ENCODE measurements around the gene HS3ST6. TPM values are rescaled to one million over a fixed set of nuclear protein-coding genes. Genes with fewer than 3 reads are reported as not detected.
"Not testable (repeated sequence)": the region's sequence is repeated elsewhere in the genome, so short reads cannot be mapped to it uniquely, and the experiment has no call there.

The HS3ST6 gene
- polyA plus RNA-seq, 4 donors = 0.14 to 0.88 (median 0.32) TPM

GRCh38 chr16:1947369-1947670, 29.1 kb upstream of the HS3ST6 start:
- DNase-seq (ENCODE audit: low read depth in 4 of 4, low spot score in 3 of 4) = no peak

DNA sequence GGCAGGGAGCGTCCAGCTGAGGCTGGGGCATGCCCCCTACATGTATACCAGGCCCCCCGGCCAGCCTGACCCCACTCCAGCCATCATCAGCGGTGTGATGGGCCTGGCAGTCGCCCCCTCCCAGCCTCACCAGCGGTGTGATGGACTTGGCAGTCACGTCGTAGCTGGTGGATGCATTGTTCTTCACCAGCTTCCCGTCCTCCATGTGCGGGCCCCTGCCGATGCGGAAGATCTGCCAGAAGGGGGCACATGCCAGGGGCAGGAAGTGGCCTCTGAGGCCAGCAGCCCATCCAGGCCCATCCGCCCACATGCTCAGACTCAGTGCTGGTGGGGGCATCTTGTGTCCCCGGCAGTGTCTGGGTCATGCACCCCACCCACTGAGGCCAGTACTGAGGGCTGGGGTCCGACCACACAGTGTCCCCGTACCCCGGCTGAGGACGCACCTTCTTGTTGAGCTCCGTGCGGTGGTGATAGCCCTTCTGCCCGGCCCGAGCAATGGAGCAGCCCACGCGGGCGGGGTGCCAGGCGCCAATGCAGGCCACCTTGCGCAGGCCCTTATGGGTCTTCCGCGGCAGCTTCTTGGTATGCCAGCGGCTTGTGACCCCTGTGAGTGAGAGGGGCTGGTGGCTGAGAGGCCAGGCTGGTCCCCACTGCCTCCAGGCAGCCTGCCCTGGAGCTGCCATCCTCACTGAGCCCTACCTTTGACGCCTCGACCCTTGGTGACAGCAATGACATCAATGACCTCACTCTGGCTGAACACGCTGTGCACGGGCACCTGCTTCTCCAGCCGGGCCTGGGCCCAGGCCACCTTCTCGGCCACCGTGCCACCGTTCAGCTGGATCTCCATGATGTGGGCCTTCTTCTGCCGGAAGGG, 28.5 kb upstream of the HS3ST6 start:
- DNase-seq (ENCODE audit: low read depth in 4 of 4, low spot score in 3 of 4) = no peak

DNA sequence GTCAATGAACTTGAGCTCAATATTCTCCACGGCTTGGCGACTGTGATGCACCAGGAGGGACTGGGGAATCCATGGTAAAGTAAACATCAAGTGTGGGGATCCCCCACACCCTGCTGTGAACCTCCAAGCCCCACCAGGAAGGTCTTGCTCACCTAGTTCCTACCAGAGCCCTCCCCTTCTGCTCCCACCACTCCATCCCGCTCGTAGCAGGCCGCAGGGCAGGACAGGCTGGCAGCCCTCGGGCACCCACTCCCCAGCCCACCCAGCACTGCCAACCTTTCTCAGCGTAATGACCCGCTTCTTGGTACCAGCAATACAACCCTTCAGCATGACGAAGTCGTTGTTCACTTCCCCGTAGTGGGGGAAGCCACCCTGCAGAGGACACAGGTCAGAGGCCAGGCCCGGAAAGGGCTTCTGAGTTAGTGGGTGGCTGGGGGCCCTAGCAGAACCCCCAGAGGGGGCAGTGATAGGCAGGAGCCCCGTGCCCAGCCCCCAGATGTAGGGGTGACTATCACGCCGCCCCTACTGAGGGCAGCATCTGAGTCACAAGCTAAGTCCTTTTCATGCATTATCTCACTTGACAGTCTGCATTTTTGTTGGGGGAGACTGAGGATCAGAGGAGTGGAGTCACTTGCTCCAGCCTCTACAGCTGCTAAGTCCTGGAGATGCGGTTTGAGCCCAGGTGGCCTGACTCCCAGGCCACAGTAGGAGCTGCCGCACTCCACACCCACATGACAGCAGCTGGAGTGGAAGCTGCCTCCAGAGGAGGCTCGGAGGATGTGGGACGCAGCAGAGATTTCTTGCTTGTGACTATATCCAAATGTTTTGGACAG, 27.6 kb upstream of the HS3ST6 start:
- no peak for DNase-seq (ENCODE audit: low read depth in 4 of 4, low spot score in 3 of 4)

DNA sequence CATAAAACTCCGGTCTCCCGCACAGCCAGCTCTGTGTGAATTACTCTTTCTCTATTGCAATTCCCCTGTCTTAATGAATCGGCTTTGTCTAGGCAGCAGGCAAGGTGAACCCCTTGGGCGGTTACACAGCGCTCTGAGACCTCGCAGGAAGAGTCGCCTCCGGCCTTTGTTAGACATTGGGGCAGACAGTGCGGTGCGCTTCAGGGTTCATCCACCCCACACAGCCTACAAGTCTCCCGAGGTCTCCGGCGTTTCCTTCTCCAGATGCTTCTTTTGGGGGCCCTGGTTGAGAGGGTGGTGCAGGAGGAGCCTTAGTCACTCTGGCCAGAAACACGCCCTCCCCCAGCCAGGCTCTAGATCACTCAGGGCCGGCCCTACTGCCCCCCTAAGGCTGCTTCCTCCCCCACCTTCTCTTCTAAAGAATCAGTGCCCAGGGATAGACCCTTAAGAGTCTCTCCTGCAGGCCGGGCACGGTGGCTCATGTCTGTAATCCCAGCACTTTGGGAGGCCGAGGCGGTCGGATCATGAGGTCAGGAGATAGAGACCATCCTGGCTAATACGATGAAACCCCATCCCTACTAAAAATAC, 26.5 kb upstream of the HS3ST6 start:
- no peak for DNase-seq (ENCODE audit: low read depth in 4 of 4, low spot score in 3 of 4)

DNA sequence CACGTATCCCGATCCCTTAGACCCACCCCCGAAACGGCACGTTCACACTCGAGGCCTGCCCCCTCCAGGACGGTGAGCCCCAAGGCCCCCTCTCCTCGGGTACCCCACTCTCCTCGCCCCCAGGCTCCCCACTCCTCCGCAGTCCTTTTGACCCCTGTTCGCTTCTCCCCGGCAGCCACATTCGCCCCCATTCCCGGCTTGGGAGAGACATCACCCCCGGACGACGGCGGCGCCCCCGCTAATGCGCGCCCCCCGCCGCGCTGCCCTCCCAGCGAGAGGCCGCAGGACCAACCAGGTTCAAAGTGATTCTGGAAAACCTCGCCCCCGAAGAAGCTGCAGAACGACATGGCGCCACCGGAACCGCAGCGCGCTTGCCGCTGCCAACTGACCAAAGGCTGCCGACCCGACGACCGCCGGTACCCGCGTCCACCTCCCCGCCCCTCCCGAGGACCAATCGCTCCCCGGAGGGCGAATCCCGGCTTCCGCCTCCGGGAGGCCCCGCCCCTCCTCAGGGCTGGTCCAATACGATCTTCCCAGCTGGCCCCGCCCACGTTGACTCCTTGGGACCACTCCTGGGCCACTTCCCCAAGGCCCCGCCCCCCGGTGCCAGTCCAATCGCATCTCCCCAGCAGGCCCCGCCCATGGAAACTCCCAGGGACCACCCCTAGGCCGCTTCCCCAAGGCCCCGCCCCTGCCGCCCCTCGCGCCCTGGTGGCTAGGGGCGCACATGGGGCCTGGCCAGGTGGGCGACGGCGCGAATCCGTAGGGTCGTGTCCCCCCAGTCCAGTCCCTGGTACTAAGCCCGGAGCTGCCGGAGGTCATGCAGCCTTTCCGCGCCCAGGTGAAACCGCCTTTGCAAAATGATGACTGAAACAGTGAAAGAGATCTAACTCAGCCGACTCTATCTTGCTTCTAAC, 24.9 kb upstream of the HS3ST6 start, which contains the start of gene MSRB1:
TSS of gene MSRB1 (minus strand) at position 390 of the 917 bp plus-strand sequence. CDS start at position 347, 43 bp downstream.
- peak; percentile 96 to 99 (median 99) for DNase-seq (ENCODE audit: low read depth in 4 of 4, low spot score in 3 of 4)

- no peak for DNase-seq (ENCODE audit: low read depth in 4 of 4, low spot score in 3 of 4)
Observed at GRCh38 chr16:1942047-1942809, 24.0 kb upstream of the HS3ST6 start.

GRCh38 chr16:1941162-1942046, 23.2 kb upstream of the HS3ST6 start:
- DNase-seq (ENCODE audit: low read depth in 4 of 4, low spot score in 3 of 4) = no peak

DNA sequence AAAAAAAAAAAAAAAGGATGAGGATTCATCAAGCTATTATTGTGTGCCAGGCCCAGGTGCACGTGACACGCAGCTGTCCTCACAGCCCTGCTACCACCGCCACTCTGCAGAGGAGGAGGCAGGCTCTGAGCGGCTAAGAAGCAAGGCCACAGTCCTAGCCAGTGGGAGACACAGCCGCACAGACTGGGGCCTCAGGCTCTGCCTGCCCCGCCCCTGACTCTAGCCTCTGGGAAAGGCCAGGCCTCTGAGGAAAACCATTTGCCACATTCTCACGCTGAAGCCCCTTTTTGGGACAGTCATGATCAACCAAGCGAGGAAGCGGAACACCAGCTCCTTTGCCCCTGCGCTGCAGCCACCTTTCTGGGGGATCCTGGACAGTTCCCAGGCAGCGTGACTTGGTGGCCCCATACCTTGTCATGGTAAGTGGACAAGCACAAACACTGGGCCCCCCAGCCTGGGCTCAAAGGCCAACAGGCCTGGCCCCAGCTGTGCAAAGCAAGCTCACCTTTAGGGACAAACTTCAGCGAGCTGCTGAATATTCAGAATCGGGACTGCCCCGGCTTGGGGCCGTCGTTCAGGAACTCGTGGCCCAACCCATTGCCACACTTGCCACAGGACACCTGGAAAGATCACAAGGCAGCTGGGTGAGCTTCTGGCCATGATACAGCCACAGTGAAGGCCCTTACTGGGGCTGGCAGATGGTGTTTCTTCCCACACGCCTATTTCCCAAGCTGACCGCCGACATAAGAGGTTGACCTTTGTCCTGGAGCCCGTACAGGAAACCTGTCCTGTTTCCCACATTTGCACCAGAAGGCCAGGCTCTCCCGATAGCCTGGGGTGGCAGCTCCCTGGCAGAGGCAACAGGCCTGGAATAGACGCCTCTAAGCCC, 22.3 kb upstream of the HS3ST6 start:
- no peak for DNase-seq (ENCODE audit: low read depth in 4 of 4, low spot score in 3 of 4)

DNA sequence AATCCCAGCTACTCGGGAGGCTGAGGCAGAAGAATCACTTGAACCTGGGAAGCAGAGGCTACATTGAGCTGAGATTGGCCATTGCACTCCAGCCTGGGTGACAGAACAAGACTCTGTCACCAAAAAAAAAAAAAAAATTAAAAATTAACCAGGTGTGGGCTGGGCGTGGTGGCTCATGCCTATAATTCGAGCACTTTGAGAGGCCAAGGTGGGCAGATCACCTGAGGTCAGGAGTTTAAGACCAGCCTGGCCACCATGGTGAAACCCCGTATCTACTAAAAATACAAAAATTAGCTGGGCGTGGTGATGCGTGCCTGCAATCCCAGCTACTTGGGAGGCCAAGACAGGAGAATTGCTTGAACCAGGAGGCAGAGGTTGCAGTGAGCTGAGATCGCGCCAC, 21.6 kb upstream of the HS3ST6 start:
- DNase-seq (ENCODE audit: low read depth in 4 of 4, low spot score in 3 of 4) = not testable (repeated sequence)

- no peak for DNase-seq (ENCODE audit: low read depth in 4 of 4, low spot score in 3 of 4)
Observed at GRCh38 chr16:1938910-1939309, 20.7 kb upstream of the HS3ST6 start.

DNA sequence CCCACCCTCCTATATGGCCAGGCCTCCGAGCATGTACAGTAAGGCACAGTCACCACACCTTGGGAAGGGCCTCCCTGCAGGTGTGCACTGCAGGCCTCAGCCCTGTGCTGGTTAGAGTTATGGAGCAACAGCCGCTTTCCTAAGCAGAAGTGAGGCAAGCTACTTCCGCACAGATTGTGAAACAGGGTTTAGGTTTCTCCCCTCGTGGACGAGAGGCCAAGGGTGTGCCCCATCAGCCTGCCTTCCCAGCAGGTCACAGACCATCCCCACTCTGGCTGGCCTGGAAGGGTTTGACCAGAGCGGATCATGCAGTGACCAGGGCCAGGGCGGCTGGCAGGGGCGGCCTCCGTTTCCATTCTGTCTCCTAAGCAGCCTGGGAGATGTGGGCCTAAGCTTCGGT, 20.1 kb upstream of the HS3ST6 start:
- no peak for DNase-seq (ENCODE audit: low read depth in 4 of 4, low spot score in 3 of 4)

DNA sequence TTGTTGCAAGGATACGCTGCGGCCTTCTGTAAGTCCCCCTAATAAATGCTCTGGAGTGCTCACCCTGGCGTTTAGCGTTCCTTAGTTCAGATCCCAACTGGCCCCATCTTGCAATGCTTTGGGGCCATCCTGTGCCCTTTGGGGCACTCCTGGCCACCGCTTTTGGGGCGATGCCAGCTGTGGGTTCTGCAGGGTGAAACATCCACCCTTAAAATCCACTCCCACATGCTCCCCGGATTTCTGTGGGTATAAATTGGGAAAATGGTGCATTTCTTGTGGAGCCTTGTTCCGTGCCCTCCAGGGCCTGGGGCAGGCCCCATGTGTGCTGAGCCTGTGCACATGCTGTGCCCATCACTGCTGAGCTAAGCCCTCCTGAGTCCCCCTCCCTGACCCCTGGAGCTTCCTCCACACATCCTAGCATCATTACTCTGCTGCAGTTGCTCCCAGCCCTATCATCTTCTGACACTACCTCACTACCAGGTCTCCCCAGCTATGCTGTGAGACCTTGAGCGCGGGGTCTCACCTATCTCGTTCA, 18.8 kb upstream of the HS3ST6 start:
- DNase-seq (ENCODE audit: low read depth in 4 of 4, low spot score in 3 of 4) = no peak

- DNase-seq (ENCODE audit: low read depth in 4 of 4, low spot score in 3 of 4) = no peak
Observed at GRCh38 chr16:1933097-1933661, 15.0 kb upstream of the HS3ST6 start.

DNA sequence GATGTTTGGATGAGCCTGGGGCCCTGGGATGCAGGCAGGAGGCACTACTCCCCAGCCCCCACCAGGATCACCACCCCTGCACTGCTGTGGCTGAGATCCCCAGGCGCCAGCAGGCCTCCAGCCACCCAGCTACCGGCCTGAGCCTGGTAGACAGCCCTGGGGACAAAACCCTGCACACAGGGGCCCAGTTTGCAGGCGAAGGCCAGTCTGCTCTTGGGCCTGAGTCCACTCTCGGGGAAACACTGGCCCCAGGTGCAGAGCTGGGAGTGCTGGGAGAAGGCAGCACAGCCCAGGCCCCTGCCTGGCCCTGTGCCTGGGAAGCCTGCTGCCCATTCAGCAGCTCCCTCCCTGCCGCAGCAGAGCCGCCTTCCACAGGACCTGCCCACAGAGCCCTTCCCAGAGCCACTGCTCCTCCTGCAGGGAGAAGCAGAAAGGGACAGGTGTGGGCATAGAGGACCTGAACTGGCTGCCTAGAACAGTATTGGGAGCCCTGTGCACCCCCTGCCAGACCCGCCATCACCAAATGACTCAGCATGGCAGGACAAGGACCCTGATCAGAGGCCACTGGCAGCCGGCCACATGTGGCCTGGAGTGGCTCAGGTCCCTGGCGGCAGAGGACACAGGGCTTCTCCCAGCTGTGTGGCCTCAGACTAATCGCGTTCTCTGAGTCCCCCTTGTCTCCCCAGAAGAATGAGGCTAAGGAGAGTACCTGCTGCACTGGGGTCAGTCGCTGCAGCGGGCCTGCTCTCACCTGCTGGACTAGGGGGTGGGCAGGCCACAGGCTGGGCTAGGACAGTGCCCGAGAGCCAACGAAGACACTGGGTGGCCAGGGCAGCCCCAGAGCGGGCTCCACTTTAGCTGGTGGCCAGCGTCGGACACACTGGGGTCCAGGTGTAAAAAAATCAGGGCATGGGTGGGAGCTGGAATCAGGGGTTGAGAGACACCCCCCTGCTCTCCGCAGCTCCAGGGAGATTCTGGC, 14.1 kb upstream of the HS3ST6 start:
- no peak for DNase-seq (ENCODE audit: low read depth in 4 of 4, low spot score in 3 of 4)

DNA sequence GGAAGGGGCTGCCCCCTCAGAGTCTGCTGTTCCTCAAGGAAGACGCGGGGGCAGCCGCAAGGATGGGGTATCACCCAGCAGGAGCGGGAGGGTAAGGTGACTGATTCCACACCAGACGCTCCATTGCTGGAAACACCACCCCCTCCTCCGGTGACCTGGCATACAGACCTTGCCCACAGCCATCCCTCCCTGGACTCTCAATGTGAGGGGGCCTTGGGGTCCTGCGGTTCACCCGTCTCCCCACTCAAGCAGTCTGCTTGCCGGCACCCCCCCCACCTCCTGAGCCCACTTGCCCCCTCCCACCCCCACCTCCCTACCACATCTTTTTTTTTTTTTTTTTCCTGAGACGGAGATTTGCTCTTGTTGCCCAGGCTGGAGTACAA, 12.1 kb upstream of the HS3ST6 start:
- no peak for DNase-seq (ENCODE audit: low read depth in 4 of 4, low spot score in 3 of 4)
